Calu3 (cell line): ENCODE data around the gene CPLX1. TPM values are rescaled to one million over a fixed set of nuclear protein-coding genes. Genes with fewer than 3 reads are reported as not detected.

Experiments used
- BruUV-seq: library from RNA; stranded (reverse); fragments of 400-500 nt; replicated peaks from 2 replicates; lab custom pipeline; 2021; lab: Mats Ljungman, UMichigan
- CTCF ChIA-PET: fragments of 300-600 bp; sonication (Branson Sonifier 250); formaldehyde crosslinking; loops from one replicate; lab custom pipeline; 2022; ENCODE audit warnings: antibody characterized with exemption; lab: Charles Lee
- DNase-seq: peaks from one replicate; pipeline ENCODE4 v3.0.0; 2022
- H3K27ac Mint-ChIP-seq: one replicate; pipeline ENCODE4 v1.8.0; 2022; ENCODE audit warnings: mixed read lengths; ENCODE audit not compliant: unreplicated experiment
- H3K27me3 Mint-ChIP-seq: one replicate; pipeline ENCODE4 v1.8.0; 2022; ENCODE audit warnings: mixed read lengths; ENCODE audit not compliant: unreplicated experiment
- H3K36me3 Mint-ChIP-seq: one replicate; pipeline ENCODE4 v1.8.0; 2022; ENCODE audit warnings: mild to moderate bottlenecking, moderate library complexity, mixed read lengths; ENCODE audit not compliant: insufficient read depth, unreplicated experiment
- H3K4me1 Mint-ChIP-seq: one replicate; pipeline ENCODE4 v1.8.0; 2022; ENCODE audit warnings: mild to moderate bottlenecking, low read depth, mixed read lengths; ENCODE audit not compliant: unreplicated experiment
- H3K4me3 Mint-ChIP-seq: one replicate; pipeline ENCODE4 v1.8.0; 2022; ENCODE audit warnings: mild to moderate bottlenecking, low read depth, moderate library complexity, mixed read lengths; ENCODE audit not compliant: unreplicated experiment
- H3K9me3 Mint-ChIP-seq: one replicate; pipeline ENCODE4 v1.8.0; 2022; ENCODE audit warnings: low read depth, mixed read lengths; ENCODE audit not compliant: unreplicated experiment
- intact Hi-C: fragments of 100-400 bp; cut with micrococcal nuclease; formaldehyde crosslinking; loops from one replicate; pipeline ENCODE4 v1.10.0; 2022; ENCODE audit not compliant: unreplicated experiment
- total RNA-seq: library from RNA; stranded (reverse); gene quantifications from 2 replicates; pipeline ENCODE4 v1.2.3, GENCODE V29; 2022
- TF ChIP-seq, protein P1 (sequence below): fragments of 200-600 bp; IDR thresholded peaks from one replicate; pipeline ENCODE4 v1.8.0; 2022; ENCODE audit warnings: antibody characterized with exemption; ENCODE audit not compliant: unreplicated experiment

CPLX1 gene
- total RNA-seq, 1 experiment from 2014 or later, result 0.42 TPM

DNA sequence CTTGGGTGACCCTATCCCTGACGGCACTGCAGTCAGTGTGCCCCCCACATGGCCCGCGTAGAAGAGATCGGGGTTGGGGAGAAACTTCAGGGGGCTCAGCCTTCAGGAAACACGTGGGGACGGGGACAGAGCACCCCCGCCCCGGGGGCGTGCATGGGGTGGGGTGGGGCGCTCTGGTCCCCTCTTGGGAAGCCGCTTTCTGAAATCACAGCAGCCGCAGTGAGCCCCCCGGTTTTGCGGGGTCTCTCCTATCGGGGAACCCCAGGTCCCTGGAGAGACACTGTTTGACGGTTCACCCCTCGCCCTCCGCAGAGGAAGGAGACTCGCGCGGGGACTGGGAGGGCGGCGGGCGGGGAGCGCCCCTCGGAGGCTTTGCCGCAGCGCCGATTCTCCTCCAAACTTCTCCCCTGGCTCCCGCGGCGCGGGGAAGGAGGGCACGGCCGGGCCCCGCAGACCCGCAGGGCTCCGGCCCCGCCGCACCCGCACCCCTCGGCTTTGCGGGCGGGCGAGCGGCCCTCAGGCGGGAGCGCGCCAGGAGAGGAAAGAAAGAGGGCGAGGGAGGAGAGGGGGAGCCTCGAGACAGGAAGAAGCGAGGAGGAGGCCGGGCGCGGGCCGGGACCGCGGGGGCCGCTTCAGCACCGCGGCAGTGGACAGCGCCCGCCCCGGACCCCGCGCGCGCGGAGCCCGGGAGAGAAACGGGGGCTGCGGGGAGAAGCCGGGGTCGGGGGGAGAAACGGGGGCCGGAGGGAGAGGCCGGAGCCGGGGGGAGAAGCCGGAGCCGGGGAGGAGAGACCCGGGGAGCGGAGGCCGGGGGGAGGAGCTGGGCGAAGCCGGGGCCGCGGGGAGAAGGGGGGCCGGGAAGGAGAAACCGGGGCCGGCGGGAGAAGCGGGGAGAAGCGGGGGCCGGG is 612 bp downstream of the CPLX1 start:
- Mint-ChIP-seq H3K9me3 (no peaks in the 10 kb centered on the region), H3K4me1 (peaks cover 9% of the 10 kb centered on the region), H3K36me3 (peaks cover 5% of the 10 kb centered on the region), H3K27me3 (peaks cover 37% of the 10 kb centered on the region), H3K4me3 (peak overlapping the region; percentile 15), H3K27ac (no peak overlapping the region)
- TF ChIP-seq, protein P1, sequence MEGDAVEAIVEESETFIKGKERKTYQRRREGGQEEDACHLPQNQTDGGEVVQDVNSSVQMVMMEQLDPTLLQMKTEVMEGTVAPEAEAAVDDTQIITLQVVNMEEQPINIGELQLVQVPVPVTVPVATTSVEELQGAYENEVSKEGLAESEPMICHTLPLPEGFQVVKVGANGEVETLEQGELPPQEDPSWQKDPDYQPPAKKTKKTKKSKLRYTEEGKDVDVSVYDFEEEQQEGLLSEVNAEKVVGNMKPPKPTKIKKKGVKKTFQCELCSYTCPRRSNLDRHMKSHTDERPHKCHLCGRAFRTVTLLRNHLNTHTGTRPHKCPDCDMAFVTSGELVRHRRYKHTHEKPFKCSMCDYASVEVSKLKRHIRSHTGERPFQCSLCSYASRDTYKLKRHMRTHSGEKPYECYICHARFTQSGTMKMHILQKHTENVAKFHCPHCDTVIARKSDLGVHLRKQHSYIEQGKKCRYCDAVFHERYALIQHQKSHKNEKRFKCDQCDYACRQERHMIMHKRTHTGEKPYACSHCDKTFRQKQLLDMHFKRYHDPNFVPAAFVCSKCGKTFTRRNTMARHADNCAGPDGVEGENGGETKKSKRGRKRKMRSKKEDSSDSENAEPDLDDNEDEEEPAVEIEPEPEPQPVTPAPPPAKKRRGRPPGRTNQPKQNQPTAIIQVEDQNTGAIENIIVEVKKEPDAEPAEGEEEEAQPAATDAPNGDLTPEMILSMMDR, result no peak
- intact Hi-C loops, result no loop called here
- BruUV-seq, result no TSS peak
- no peak for DNase-seq
- CTCF ChIA-PET, result interaction anchor here (0.7 kb wide), 1 partner anchor 297 kb away, joined by 3 read pairs; no protein-coding TSS in a partner anchor

DNA sequence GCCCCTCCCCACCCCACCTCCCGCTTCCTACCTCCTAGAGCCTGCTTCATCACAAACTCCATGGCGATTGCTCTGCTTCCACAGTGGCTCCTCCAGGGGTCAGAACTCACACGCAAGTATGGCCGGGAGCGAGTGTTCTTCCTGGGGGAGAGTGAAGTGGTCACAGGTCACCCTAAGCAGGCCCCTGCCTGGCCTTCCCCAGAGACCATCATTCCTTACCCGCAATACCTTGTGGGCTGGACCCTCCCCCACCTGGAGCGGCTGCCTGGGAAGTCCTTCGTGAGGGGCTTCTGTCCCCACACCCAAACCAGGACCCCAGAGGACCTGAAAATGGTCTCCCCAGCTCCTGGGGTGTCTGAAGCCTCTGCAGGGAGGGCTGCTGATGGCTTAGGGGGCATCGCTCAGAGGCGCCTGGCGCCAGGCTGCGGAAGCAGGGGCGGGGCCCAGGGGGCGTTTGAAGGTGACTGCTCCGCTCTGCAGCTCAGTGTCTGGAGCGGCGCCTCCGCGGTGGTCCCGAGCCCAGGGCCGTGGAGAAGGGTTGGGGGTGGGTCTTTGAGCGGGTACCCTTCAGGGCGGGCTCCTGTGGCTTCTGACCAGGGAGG is 1.4 kb downstream of the CPLX1 start:
- intact Hi-C loops, result no loop called here
- Mint-ChIP-seq H3K4me3 (peak overlapping the region; percentile 15), H3K9me3 (no peaks in the 10 kb centered on the region), H3K36me3 (peaks cover 5% of the 10 kb centered on the region), H3K4me1 (peaks cover 9% of the 10 kb centered on the region), H3K27me3 (peaks cover 37% of the 10 kb centered on the region), H3K27ac (no peak overlapping the region)
- CTCF ChIA-PET, result no interaction called here
- TF ChIP-seq, protein P1, result no peak
- no TSS peak for BruUV-seq
- DNase-seq, result no peak

DNA sequence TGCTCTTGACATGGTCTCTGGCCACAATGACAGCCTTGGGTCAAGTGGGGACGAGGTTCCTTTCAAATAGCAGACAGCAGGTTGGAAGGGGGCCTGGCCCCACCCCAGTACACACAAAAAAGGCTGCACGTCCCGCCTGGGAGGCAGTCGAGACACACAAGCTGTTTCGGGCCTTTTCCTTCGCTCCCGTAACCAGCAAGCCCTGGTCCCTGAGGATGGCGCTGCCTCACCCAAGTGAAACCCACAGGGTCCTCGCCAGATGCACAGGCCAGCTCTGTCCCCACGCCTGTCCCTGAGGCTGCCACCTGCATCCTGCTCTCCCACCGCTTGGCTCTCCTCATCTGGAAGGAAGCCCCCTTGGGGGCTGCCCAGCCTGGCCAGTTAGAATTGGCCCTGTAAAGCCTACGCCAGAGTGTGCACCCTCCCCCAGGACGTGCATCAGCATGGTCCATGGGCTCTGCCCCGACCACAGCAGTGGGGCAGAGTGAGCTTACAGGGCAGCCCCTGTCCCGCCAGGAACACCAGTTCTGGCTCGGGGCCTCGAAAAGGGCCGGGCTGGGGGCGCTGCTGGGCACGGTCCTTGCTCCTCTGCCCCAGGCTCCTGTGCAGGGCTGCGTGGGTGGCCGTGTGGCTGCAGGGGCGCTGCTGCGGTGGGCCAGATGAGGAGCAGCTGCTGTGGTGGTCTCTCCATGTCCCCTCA is 2.0 kb downstream of the CPLX1 start:
- Mint-ChIP-seq H3K4me3 (no peak overlapping the region), H3K9me3 (no peaks in the 10 kb centered on the region), H3K36me3 (peaks cover 5% of the 10 kb centered on the region), H3K27me3 (peaks cover 34% of the 10 kb centered on the region), H3K4me1 (peaks cover 9% of the 10 kb centered on the region), H3K27ac (no peak overlapping the region)
- TF ChIP-seq, protein P1, result no peak
- no TSS peak for BruUV-seq
- DNase-seq, result no peak
- intact Hi-C loops, result no loop called here
- CTCF ChIA-PET, result no interaction called here

DNA sequence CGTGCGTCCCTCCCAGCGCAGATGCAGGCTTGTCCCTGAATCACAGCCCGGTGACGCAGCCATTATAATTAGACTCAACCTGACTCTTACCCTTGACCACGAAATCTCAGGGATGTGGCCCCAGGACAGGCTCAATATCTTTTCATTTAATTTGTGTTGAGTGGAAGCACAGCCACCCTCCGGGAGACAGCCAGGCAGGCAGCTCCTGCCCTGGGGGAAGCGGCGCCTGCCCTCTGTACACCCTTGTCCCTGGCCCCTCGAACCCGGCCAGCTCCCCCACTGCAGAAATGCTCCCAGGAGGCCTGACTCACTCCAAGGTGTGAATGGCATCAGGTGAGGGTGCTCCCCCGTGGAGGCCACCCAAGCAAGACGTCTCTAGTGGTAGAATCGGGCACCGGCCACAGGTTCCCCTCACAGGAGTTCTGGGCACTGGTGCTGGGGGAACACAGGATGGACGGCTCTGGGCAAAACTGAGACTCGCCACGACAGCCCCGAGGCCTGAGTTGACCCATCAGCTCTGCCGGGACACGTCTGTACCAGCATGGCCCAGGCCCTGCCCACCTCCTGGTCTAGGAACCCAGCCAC is 2.7 kb downstream of the CPLX1 start:
- Mint-ChIP-seq H3K27ac (no peak overlapping the region), H3K9me3 (no peaks in the 10 kb centered on the region), H3K4me1 (peaks cover 6% of the 10 kb centered on the region), H3K27me3 (peaks cover 28% of the 10 kb centered on the region), H3K36me3 (peaks cover 5% of the 10 kb centered on the region), H3K4me3 (no peak overlapping the region)
- CTCF ChIA-PET, result no interaction called here
- TF ChIP-seq, protein P1, result no peak
- no TSS peak for BruUV-seq
- no peak for DNase-seq
- intact Hi-C loops, result no loop called here
